Pulmonary artery endothelial cell (primary cell): Measurements from ENCODE around the gene ULK4. TPM values are rescaled to one million over a fixed set of nuclear protein-coding genes. Genes with fewer than 3 reads are reported as not detected.
"Not testable (repeated sequence)": the region's sequence is repeated elsewhere in the genome, so short reads cannot be mapped to it uniquely, and the experiment has no call there.

Experiments
- DNase-seq: peaks from one replicate; pipeline ENCODE4 v3.0.0-alpha.2; 2011; ENCODE audit warnings: low read depth, low spot score
- total RNA-seq: library from RNA; depleted of rRNA; stranded (reverse); fragments of >200 nt; gene quantifications from 2 replicates; pipeline ENCODE4 v1.2.3, GENCODE V29; 2014

ULK4 gene
- total RNA-seq, 1 donor from 2014 or later, result 6.5 TPM

DNA sequence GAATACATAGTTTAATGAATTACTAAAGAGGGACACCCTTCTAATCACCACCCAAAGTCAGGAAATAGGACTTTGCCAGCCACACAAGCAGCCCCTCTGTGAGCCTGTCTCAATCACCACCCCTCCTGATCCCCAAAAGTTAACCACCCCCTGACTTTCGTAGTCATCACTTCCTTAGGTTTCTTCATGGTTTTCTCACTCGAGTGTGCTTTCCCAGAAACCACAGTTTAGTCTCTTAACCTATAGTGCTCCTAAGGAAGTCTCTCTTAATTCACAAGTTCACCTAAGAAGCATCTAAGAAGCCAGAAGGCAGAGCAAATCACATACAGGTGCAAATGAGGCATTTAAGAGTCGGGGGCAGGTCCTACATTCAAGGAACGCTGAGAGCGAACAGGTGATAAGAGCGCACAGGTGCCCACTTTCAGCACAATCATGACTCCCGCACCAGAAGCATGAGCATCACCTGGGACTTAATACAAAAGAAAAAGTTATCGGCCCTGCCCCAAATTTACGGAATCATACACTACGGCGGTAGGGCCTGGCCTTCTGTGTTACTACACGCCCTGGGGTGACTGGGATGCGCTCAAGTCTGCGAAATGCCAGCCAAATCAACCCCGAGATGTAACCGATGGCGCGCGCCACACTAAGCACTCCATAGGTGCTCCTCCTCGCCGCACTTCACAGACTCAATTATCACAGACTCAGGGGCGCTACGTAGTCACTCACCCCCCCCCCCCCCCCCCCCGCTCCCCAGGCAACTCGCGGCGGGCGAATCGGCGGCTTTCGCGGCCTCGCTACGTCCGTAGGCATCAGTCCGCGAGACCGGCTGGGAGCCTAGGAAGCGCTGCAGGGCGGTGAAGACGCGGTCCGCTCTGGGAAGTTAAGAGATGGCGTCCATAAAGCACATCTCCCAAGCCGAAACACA is 815 bp downstream of the ULK4 start:
- DNase-seq, result peak; percentile 20

DNA sequence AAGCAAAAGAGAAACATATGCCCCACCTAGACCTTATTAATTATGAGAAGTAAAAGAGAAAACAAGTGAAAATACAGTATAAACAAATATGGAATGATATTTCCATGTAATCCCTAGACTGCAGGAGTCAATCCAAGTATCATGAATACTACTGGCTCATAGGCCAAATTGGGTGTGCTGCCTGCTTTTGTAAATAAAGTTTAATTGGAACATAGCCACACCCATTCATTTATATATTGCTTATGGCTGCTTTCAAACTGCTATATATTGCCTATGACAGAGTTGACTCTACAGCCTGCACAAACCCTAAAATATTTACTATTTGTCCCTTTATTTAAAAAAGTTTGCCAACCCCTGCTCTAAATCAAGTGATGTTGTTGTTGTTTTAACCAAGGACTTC is 5.3 kb downstream of the ULK4 start:
- no peak for DNase-seq

DNA sequence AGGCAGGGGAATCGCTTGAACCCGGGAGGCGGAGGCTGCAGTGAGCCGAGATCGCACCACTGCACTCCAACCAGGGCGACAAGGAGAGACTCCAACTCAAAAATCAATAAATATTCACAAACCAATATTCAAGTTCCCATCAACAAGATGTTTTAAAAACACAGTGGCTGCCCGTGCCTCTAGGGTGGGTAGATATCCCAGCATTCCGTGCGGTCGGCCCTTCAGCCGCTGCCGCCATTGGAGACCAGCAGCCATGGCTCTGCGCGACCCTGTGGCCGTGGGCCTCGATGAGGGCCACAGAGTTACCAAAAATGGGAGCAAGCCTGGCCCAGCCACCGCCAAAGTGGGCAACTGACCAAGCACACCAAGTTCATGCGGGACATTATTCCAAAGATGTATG is 6.7 kb downstream of the ULK4 start:
- DNase-seq, result no peak

DNA sequence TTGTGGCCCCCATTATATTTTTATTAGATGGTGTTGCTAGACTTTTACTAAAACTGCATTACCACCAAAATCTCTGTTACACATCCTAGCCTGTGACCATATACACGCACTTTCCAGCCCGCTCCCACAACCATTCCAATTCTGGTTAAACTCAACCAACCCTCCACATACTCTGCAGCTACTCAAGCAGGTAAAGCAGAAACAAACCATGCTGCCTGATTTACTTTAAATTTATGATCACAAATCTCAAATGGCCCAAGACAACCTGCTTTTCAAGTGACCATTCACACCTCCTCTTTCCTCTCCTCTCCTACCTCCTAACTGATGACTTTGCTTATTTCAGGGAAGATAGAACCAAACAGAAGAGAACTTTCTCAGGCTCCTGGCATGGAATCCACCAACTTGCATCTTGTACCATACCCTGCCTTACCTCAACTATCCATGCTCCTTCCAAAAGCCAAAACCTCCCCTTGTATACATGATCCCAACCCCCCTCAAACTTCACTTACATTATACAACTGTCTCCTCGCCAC is 18.5 kb downstream of the ULK4 start:
- DNase-seq, result no peak

DNA sequence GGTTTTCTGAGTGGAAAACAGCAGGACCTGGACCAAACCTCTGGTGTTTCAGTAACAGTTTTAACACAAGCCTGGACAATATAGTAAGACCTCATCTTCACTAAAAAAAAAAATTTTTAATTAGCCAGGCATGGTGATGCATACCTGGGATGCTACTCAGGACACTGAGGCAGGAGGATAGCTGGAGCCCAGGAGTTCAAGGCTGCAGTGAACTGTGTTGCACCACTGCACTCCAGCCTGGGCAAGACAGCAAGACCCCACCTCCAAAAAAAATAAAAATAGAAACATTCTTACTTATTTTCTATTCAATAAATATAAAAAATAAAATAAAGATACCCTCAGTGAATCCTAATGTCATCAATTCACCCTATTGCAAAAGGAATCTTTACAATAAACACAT is 21.5 kb downstream of the ULK4 start:
- no peak for DNase-seq

DNA sequence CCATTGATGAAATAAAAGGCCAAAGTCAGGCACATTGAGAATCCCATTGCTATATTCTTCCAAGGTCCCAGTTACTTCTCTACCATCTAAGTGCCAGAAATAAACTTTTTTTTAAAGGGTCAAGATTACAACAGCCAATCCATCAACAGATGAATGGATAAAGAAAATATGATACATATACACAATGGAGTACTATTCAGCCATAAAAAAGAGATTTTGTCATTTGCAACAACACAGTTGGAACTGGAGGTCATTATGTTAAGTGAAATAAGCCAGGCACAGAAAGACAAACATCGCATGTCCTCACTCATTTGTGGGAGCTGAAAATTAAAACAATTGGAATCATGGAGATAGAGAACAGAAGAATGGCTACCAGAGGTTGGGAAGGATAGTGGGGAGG is 25.5 kb downstream of the ULK4 start:
- DNase-seq, result no peak

DNA sequence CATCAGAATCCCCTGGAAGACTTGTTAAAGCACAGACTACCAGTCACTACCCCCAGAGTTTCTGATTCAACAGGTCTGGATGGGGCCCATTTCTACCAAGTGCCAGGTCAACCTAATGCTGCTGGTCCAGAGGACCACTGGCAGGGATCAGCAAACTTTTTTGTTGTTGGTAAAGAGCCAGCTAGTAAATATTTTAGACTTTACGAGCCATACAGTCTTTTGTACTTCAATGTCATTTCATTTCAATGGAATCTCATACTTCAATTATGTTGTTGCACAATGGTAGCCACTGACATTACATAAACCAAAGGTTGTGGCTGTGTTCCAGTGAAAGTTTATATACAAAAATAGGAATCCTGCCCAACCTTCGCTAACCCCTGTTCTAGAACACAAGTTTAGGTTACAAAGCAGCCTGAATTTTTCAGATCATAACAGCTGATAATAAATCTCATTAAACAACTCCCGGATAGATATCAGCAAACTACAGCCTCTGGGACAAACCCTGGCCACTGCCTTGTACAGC is 28.7 kb downstream of the ULK4 start:
- DNase-seq, result no peak

DNA sequence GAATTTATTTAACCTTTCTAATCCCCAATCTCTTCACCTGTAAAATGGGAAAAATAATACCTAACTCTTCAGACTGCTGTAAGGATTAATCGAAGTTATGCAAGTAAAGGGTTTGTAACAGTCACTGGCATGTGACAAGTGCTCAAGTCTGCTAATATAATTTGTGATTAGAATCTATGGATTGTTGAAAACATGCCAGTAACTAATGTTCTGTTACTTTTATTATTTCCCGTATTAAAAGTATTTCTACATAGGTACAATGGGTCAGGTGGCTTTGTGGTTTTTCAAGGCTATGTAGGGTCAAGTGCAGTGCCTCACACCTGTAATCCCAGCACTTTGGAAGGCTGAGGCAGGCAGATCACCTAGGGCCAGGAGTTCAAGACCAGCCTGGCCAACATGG is 29.4 kb downstream of the ULK4 start:
- no peak for DNase-seq

DNA sequence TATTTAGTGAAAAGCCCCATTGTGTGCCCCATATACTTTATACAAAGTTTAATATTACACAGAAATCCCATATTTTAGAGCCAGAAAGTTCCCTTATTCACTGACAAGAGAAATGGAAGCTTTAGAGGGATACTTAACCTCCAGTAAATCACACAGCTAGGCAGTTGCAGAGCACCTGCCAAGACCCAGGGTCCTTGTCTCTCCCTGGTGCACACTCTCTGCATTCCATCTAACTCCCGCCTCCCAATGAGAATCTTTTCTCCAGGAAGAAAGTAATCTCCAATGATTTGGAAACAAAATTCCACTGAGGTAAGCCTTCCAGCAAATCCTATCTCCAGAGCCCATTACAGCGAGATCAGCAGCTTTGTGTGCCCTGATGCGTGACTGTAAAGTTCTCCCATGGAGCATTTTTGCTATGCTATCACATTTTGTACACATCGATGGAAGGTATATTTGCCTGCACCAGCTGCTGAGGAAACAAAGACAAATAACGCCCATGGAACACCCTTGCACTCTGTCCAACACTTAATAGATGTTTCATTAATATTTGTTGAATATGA is 41.4 kb downstream of the ULK4 start:
- DNase-seq, result no peak

DNA sequence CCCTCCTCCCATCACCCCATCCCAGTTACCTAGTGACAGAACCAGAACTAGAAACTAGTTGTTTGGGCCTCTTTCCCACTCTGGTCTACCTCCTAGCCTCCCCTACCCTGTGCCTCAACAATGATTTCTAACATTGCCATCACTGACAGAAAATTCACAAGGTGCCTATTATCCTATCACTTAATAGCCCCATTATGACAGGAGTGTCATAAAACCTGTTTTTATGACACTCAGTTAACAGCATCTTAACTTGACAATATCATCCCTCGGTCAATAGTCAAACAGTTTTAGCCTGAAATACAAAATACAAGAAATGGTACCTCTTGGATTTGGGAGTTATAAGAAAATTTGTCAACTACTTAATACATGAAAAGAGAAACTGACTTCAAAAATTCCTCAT is 46.5 kb downstream of the ULK4 start:
- no peak for DNase-seq

DNA sequence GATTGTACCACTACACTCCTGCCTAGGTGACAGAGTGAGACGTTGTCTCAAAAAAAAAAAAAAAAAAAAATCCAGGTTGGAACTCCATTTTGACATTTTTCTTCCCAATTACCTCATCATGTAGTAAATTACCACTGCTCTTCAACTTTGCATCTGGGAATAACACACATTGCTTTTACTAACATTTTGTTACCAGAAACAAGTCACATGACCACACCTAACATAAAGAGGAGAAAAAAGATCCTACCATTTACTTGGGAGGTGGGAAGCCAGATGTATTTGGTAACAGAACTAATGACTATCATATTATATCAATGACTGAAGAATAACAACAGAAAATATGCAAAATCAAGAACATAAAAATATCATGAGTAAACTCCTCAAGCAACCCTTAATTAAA is 49.6 kb downstream of the ULK4 start:
- DNase-seq, result no peak

DNA sequence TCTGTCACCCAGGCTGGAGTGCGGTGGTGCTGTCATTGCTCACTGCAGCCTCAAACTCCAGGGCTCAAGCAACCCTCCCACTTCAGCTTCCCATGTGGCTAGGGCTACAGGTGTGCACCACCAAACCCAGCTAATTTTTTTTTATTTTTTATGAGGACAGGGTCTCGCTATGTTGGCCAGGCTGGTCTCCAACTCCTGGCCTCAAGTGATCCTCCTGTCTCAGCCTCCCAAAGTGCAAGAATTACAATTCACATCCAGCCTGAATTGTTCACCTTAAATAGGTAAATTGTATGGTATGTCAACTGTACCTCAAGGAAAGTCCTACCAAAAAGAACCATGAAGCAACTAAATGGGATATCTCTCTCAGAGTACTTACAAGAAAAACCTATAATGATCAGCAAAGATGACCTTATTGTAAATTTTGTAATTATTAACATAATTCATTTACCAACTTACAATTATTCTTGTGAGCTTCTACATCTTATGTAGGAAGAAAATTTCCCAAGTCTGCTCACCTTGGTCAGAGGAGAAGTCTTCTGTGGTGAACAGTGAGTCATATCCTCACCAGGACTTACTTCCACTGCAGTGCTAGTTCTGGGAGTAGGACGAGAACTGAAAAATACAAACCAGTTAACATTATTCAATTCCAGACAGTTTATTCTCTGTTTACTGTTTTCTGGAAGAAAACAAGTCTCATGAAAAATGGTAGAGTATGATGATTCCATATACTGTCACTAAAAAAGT is 54.4 kb downstream of the ULK4 start:
- no peak for DNase-seq

DNA sequence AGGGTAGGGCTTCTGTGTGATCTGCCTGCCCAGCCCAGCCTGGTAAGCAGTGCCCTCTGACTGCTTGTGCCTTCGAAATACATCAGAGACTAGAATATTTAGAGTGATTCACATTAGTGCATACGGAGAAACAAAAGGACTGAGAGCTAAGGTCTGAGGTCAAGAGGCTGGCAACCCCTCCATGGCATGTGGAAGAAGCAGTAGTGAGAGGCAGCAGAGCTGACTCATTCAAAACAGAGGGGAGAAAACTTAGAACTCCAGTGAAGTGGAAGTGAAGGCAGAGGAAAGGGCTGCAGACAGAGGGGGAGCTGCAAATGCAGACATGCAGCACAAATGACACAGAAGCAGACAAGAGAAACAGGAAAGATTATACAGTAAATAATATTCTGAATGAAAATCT is 61.6 kb downstream of the ULK4 start:
- peak; percentile 24 for DNase-seq

DNA sequence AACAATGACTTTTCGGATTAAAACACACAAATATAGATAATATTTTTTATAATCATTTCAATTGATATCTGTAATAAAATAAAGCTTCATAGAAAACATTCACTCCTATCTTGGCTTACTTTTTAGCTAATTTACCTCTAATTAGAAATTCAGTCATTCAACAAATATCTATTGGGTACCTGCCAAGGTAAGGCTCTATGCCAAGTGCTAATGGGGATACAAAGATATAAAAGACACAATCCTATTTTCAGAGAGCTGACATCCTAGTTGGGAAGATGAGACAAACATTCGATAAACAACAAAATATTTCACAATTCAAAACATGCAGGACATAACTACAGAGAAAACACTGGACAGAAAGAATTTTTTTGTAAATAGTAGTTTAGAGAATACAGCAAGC is 63.3 kb downstream of the ULK4 start:
- no peak for DNase-seq

DNA sequence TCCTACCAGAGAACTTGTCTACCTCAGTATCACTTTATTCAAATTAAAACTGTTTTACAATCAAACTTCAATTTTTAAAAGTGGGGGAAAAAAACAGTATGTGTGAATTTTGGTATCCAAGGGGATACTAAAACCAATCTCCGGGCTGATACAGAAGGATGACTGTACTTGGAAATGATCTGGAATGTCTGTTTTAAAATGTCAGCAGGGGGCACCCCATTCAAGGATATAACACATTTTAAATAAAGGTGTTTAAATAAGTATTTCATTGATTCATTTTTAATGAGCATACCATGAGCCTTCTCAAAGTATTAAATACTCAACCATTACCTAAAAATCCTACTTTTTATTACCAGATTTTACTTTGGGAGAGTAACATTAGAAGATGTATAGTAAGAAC is 67.9 kb downstream of the ULK4 start:
- DNase-seq, result peak; percentile 26

DNA sequence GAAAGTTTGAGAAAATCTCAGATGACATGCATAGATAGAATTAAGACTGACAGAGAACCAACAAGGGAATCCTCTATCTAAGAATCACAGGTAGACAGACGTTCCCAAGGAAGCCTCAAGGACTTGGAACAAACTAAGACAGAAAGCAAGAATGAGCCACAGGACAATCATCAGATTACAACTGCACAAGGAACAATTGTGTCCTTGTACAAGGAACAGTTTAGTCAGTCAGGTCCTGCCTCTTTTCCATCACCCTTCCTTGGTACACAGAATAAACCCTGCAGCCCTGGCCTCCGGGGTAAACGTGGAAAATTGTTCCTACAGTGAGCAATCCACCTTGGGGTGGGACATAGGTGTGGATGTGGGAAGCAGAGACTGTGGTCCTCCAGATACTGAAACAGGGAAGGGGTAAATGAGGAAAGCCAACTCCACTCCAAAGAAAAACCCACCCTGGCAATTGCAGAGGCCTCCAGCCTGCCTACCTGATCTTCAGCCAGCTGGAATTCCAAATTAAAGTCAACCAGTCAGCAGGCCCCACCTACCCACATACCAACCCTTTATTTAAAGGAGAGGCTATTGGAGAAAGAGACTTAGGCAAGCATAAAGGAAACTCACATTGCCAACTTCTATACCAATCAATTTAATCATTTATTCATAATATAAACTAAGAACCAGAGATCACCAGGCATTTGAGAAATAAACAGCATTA is 73.4 kb downstream of the ULK4 start:
- no peak for DNase-seq

DNA sequence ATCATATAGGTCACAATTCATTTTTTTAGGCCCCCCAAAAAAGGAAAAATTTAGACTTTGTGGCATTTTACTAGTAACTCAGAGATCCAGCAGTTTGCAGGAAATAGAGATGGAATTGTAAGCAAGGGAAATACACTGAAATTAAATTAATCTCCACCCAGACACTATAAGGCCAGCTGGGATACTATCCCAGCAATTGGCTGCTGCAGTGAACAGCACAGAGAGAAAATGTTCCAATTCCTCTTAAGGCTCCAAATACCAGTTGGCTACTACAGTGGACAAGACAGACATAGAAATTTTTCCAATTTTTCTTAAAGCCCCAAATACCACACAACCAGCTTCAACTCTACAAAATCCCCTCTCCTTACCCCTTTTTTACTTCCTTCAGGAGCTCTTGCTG is 78.9 kb downstream of the ULK4 start:
- DNase-seq, result no peak

DNA sequence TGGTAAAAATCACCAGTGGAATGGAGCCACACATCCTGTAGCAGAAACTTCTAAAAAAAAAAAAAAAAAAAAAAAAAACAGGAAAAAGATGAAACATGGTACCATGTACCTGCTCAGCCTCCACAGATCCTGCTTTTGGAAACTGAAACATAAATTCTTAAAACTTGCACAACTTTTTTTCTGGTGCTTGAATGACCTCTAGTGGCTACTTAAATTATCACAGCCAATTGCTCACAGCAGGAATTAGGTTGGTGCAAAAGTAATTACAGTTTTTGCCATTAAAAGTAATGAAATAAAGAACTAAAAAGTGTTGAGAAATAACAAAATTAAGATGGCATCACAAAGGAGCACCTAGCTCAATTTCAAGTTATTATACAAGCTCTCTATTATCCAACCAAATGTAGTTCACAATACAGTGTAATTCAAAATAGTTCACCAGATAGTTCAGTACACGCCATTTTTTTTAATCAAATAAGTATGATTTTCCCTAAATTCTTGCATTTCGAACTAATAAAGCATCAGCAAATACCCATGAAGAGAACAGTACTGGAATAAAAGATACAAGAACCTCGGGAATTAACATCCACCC is 80.6 kb downstream of the ULK4 start:
- no peak for DNase-seq

DNA sequence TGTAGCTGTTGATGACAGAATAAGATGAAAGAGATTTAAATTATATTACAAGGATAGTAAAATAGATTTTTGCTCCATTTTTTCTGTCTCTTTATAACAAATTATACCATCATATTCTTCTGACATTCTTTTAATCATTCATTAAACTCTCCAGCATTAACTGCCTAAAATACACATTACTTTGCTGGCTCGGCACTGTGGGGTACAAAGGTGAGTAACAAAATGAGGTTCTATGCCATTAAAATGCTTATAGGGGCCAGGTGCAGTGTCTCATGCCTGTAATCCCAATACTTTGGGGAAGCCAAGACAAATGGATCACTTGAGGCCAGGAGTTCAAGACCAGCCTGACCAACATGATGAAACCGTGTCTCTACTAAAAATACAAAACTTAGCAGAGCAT is 81.5 kb downstream of the ULK4 start:
- DNase-seq, result no peak

DNA sequence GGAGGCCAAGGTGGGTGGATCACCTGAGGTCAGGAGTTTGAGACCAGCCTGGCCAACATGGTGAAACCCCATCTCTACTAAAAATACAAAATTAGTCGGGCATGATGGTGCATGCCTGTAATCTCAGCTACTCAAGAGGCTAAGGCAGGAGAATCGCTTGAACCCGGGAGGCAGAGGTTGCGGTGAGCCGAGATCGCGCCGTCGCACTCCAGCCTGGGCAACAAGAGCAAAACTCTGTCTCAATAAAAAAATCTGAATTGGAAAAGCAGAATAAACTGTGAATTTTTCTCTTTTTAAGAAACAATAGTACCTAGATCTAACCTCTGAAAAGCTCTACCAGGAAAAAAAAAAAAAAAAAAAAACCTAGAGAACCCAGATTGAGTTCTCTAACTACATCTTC is 84.2 kb downstream of the ULK4 start:
- not testable (repeated sequence) for DNase-seq

DNA sequence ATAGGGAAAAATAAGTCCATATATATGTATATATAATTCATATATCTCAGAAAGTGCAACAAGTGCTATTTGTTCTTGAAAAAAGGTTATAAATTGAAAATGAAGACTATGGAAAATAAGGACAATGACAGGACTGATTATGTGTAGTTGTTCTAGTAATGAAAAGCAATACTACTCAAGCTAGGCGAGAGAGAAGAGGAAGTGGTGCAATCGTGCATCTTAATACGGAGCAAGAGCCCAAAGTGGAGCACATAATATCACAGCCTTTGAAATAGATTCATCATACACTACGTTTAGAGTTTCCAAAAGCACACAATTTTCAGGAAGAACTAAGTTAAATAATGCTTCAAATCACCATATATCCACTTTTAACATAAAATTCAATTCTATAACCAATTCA is 87.9 kb downstream of the ULK4 start:
- no peak for DNase-seq
